GM12891 (cell line): Measurements from ENCODE around the gene PDCD4.

ENCODE experiments used
- POLR2A ChIP-seq: IDR thresholded peaks from 2 replicates; pipeline ENCODE4 v1.6.1; 2011; ENCODE audit warnings: low read depth, low read length, control low read depth
- POLR2AphosphoS5 ChIP-seq: IDR thresholded peaks from 2 replicates; pipeline ENCODE4 v1.6.1; 2011; ENCODE audit warnings: low read depth, low read length, control low read depth
- POU2F2 ChIP-seq: IDR thresholded peaks from 2 replicates; pipeline ENCODE4 v1.6.1; 2011; ENCODE audit warnings: low read depth, mild to moderate bottlenecking, control low read depth, low read length, moderate library complexity
- SPI1 ChIP-seq: IDR thresholded peaks from 2 replicates; pipeline ENCODE4 v1.6.1; 2011; ENCODE audit warnings: low read depth, low read length, control low read depth
- TAF1 ChIP-seq: IDR thresholded peaks from 2 replicates; pipeline ENCODE4 v1.6.1; 2011; ENCODE audit warnings: low read depth, low read length, control low read depth

- TF ChIP-seq POLR2AphosphoS5 (no peak), POLR2A (no peak), SPI1 (no peak), TAF1 (no peak), POU2F2 (no peak)
Measured at GRCh38 chr10:110828525-110828924, 43.2 kb upstream of the PDCD4 start.
